Stimulated activated naive CD8-positive, alpha-beta T cell treated with anti-CD3 and anti-CD28 coated beads, Interleukin-15, Interleukin-2, amounts not matched to agents 100 ng/mL and 50 ng/mL, for 24 hours (primary cell): ENCODE results near the gene ZNF335.
"Not testable (repeated sequence)": the region's sequence is repeated elsewhere in the genome, so short reads cannot be mapped to it uniquely, and the experiment has no call there.

Source experiments
- H3K27ac Mint-ChIP-seq: one replicate; pipeline ENCODE4 v1.8.0; 2021; ENCODE audit warnings: mild to moderate bottlenecking, mixed read lengths
- H3K27me3 Mint-ChIP-seq: one replicate; pipeline ENCODE4 v1.8.0; 2021; ENCODE audit warnings: mixed read lengths
- H3K36me3 Mint-ChIP-seq: one replicate; pipeline ENCODE4 v1.8.0; 2021; ENCODE audit warnings: low read depth, mixed read lengths
- H3K4me1 Mint-ChIP-seq: one replicate; pipeline ENCODE4 v1.8.0; 2021; ENCODE audit warnings: low read depth, mixed read lengths
- H3K4me3 Mint-ChIP-seq: one replicate; pipeline ENCODE4 v1.8.0; 2021; ENCODE audit warnings: mild to moderate bottlenecking, mixed read lengths
- H3K9me3 Mint-ChIP-seq: one replicate; pipeline ENCODE4 v1.8.0; 2021; ENCODE audit warnings: mixed read lengths

The ZNF335 gene

GRCh38 chr20:45909817-45910669 lies 62.0 kb downstream of the ZNF335 start:
- Mint-ChIP-seq H3K4me1 (peaks cover 30% of the 10 kb centered on the region), H3K27me3 (peaks cover 7% of the 10 kb centered on the region), H3K9me3 (no peaks in the 10 kb centered on the region), H3K4me3 (peak overlapping the region; percentile 84), H3K27ac (peak overlapping the region; percentile 64), H3K36me3 (no peaks in the 10 kb centered on the region)

DNA sequence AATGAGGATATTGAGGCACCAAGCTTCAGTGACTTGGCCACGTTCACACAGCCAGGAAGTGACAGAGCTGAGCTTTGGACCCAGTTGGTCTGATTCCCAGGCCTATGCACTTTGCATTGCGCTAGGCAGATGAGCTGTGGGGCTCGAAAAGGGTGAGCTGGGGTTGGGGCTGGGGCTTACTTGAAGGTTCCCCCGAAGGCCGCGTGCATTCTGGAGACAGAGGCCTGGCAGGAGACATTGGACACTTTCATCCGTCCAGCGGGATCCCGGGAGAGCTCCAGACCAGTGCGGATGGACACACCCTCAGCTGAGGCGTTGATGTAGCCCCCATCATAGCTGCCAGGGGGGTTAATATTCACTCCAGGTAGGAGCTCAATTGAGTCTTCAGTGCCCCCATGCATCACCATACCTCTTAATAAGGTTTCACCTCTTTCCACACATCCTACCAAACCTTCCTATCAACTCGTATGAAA lies 62.6 kb downstream of the ZNF335 start:
- no peaks in the 10 kb centered on the region for H3K9me3 Mint-ChIP-seq
- H3K36me3 Mint-ChIP-seq = no peaks in the 10 kb centered on the region
- no peak overlapping the region for H3K4me3 Mint-ChIP-seq
- peaks cover 30% of the 10 kb centered on the region for H3K4me1 Mint-ChIP-seq
- no peak overlapping the region for H3K27ac Mint-ChIP-seq
- H3K27me3 Mint-ChIP-seq = peaks cover 4% of the 10 kb centered on the region

DNA sequence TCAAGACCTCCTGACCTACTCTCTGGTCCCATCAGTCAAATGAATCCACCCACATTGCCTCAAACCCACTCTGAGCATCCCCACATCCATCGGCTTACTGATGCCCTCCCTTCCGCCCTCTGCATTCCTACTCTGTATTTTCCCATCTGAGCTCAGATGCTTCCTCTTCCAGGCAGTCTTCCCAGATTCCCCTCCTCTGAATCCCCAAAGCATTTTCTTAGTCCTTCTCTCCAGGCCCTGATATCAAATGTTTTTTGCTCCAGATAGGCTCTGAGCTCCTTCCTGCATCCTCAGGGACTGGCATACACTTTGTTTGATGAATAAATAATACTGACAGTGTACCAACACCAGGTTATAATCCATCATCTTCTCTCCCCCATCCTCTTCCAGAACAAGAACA lies 63.9 kb downstream of the ZNF335 start:
- Mint-ChIP-seq H3K27me3 (no peaks in the 10 kb centered on the region), H3K4me3 (no peak overlapping the region), H3K9me3 (no peaks in the 10 kb centered on the region)

GRCh38 chr20:45907219-45907948 lies 64.6 kb downstream of the ZNF335 start:
- Mint-ChIP-seq H3K4me3 (no peak overlapping the region), H3K9me3 (no peaks in the 10 kb centered on the region), H3K27me3 (no peaks in the 10 kb centered on the region), H3K27ac (no peak overlapping the region), H3K36me3 (no peaks in the 10 kb centered on the region), H3K4me1 (peaks cover 25% of the 10 kb centered on the region)

More for the DNA sequence above, 63.9 kb downstream of the ZNF335 start:
- Mint-ChIP-seq H3K27ac (no peak overlapping the region), H3K36me3 (no peaks in the 10 kb centered on the region), H3K4me1 (peaks cover 29% of the 10 kb centered on the region)

DNA sequence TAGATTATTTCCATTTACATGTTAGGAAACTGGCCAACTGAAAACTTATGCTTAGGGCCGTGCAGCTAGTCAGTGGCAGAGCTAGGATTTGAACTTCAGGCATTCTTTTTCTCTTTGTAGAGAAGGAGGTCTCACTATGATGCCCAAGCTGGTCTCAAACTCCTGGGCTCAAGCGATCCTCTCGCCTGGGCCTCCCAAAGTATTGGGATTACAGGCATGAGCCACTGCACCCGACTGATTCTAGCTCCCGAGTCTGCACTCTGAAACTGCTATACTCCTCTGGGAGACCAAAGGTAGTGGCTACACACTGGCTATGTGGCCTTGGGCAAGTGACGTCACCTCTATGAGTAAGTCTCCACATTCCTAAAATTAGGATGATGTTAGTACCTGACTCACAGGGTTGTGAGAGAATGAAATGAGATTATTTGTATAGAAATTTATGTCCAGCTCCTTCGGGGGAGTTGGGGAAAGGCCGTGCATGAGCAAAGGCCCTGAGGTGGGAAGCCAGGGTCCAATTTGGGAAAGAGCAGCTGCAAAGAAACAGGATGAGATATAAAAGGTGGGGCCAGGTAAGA lies 66.4 kb downstream of the ZNF335 start:
- Mint-ChIP-seq H3K36me3 (no peaks in the 10 kb centered on the region), H3K4me3 (no peak overlapping the region), H3K27ac (no peak overlapping the region), H3K27me3 (no peaks in the 10 kb centered on the region), H3K4me1 (peaks cover 10% of the 10 kb centered on the region), H3K9me3 (no peaks in the 10 kb centered on the region)

- no peak overlapping the region for H3K4me3 Mint-ChIP-seq
- H3K27ac Mint-ChIP-seq = no peak overlapping the region
- H3K9me3 Mint-ChIP-seq = no peaks in the 10 kb centered on the region
- peaks cover 2% of the 10 kb centered on the region for H3K4me1 Mint-ChIP-seq
- H3K27me3 Mint-ChIP-seq = no peaks in the 10 kb centered on the region
- H3K36me3 Mint-ChIP-seq = no peaks in the 10 kb centered on the region
These were observed 67.2 kb downstream of the ZNF335 start for GRCh38 chr20:45904583-45905504.

- H3K4me3 Mint-ChIP-seq = no peak overlapping the region
- no peaks in the 10 kb centered on the region for H3K4me1 Mint-ChIP-seq
- no peaks in the 10 kb centered on the region for H3K9me3 Mint-ChIP-seq
- no peak overlapping the region for H3K27ac Mint-ChIP-seq
- no peaks in the 10 kb centered on the region for H3K27me3 Mint-ChIP-seq
- peaks cover 9% of the 10 kb centered on the region for H3K36me3 Mint-ChIP-seq
These were observed 69.8 kb downstream of the ZNF335 start for GRCh38 chr20:45902199-45902701.

GRCh38 chr20:45901332-45901731 lies 70.7 kb downstream of the ZNF335 start:
- H3K4me1 Mint-ChIP-seq, H3K27me3 Mint-ChIP-seq, H3K9me3 Mint-ChIP-seq, H3K4me3 Mint-ChIP-seq, H3K27ac Mint-ChIP-seq: not testable (repeated sequence)
- H3K36me3 Mint-ChIP-seq = peaks cover 14% of the 10 kb centered on the region

DNA sequence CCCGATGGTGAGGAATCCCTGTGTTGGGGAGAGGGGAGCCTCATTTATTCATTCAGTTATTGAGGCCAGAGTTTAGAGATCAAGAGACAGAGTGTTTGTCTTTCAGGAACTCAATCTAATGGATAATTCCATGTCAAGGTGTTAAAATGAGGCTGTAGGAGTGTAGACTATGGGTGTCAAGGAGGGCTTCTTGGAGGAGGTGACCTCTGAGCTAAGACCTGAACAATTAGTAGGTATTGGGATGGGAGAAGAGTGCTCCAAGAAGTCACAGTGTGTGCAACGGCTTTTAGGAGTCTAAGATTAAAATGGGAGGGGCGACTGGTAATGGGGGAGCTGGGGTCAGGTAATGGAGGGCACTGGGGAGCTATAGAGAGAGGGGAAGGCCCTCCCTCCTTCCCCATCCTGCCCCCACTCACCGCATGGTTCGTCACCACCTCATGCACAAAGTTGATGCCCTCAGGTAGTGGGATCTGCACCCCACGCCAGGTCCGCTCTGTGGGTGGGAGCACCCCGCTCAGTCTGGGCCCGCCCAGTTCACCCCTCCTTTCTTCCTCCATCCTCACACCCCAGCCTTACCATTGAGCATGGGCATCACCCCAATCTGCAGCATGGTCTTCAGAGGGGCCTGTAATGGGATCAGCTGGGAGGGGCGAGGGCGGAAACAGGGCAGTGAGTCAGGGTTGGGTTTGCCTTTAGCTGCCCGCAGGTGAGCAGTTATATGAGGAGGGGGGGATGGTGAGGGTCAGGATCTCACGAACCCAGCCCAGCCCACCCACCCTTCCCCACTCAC lies 72.8 kb downstream of the ZNF335 start:
- H3K9me3 Mint-ChIP-seq = no peaks in the 10 kb centered on the region
- H3K27me3 Mint-ChIP-seq = no peaks in the 10 kb centered on the region
- no peak overlapping the region for H3K27ac Mint-ChIP-seq
- H3K4me3 Mint-ChIP-seq = no peak overlapping the region
- peaks cover 15% of the 10 kb centered on the region for H3K36me3 Mint-ChIP-seq
- H3K4me1 Mint-ChIP-seq = peaks cover 4% of the 10 kb centered on the region
